Mucosa of gallbladder (tissue), 1 donor: ENCODE measurements around the gene PIGM. TPM values are rescaled to one million over a fixed set of nuclear protein-coding genes. Genes with fewer than 3 reads are reported as not detected.
A peak's percentile ranks its signal among the peaks of the same experiment; 100 is the strongest.
"Not testable (repeated sequence)": the region's sequence is repeated elsewhere in the genome, so short reads cannot be mapped to it uniquely, and the experiment has no call there.

Experiments
- DNase-seq: peaks from one replicate; pipeline ENCODE4 v3.0.0-alpha.2; 2020; ENCODE audit warnings: low spot score
- total RNA-seq: library from RNA; stranded (reverse); gene quantifications from one replicate; pipeline ENCODE4 v1.2.1, GENCODE V29; 2021
- donor health status: DM: no; HTN: no; CAD: no.

PIGM gene
- total RNA-seq, 1 donor from 2014 or later = 7.9 TPM

GRCh38 chr1:160061369-160062229 is 29.8 kb upstream of the PIGM start:
- DNase-seq = no peak

- no peak for DNase-seq
Measured at GRCh38 chr1:160058087-160058486, 26.3 kb upstream of the PIGM start.

- DNase-seq = no peak
Measured at GRCh38 chr1:160056648-160057169, 24.9 kb upstream of the PIGM start.

GRCh38 chr1:160053548-160054365 is 22.0 kb upstream of the PIGM start:
- no peak for DNase-seq

GRCh38 chr1:160052936-160053335 is 21.1 kb upstream of the PIGM start:
- no peak for DNase-seq

GRCh38 chr1:160050619-160051018 is 18.8 kb upstream of the PIGM start:
- DNase-seq = no peak

- DNase-seq = not testable (repeated sequence)
Measured at GRCh38 chr1:160050182-160050581, 18.4 kb upstream of the PIGM start.

GRCh38 chr1:160049101-160049500 is 17.3 kb upstream of the PIGM start:
- DNase-seq = no peak

GRCh38 chr1:160048335-160048734 is 16.5 kb upstream of the PIGM start:
- no peak for DNase-seq

GRCh38 chr1:160047111-160047991 is 15.6 kb upstream of the PIGM start:
- no peak for DNase-seq

- DNase-seq = peak; percentile 45
Measured at GRCh38 chr1:160046494-160047110, 14.8 kb upstream of the PIGM start.

- DNase-seq = no peak
Measured at GRCh38 chr1:160045653-160046052, 13.9 kb upstream of the PIGM start.

GRCh38 chr1:160043543-160043942 is 11.8 kb upstream of the PIGM start:
- DNase-seq = no peak

- DNase-seq = no peak
Measured at GRCh38 chr1:160040476-160040875, 8.7 kb upstream of the PIGM start.

- DNase-seq = no peak
Measured at GRCh38 chr1:160032165-160032820, 503 bp upstream of the PIGM start.

- DNase-seq = no peak
Measured at GRCh38 chr1:160030657-160031364, 979 bp downstream of the PIGM start.

- no peak for DNase-seq
Measured at GRCh38 chr1:160028426-160028825, 3.4 kb downstream of the PIGM start.

GRCh38 chr1:160025314-160025713 is 6.5 kb downstream of the PIGM start:
- DNase-seq = no peak

- DNase-seq = no peak
Measured at GRCh38 chr1:160024195-160024905, 7.4 kb downstream of the PIGM start.
